NCI-H82 (cell line): ENCODE results near the gene SLC2A2.
"Not testable (repeated sequence)": the region's sequence is repeated elsewhere in the genome, so short reads cannot be mapped to it uniquely, and the experiment has no call there.

Source experiments
- DNase-seq: peaks from one replicate; lab custom pipeline; 2025; lab: John Stamatoyannopoulos, UW

SLC2A2 gene

DNA sequence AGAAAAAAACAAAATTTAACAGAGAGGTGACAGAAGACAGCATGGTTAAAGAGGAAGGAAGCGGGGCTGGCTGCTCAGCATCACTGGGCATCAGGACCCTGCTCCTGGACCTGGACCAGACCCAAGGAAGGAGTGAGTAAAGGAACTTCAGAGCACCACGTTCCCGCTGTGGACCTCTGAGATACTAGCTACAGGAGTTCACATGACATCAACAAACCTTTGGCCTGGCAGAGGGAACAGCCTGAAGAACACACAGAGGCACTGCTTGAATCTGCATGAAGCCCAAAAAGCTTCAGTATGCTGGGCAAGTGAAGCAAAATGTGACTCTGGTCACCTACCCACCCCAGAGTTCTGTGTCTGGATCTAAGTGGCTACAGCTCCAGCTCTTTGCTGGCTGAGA, 38.1 kb downstream of the SLC2A2 start:
- DNase-seq: no peak

DNA sequence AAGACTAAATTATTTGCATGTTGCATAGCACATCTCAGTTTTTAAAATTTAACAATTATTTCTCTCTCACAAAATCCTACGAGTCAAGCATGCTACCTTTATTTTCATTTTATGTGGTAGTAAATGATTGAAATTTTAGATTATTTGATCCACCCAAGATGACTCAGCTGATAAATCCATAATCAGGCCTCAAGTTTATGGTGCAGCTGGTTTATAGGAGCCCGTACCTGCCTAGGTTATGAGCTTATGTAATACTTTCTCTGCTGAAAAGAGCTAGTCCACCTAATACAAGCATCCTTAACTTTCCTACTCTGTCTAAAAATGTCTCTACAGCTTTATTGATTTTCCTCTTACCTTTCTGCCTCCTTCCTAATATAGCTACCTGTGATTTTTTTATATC, 41.2 kb downstream of the SLC2A2 start:
- DNase-seq: no peak

DNA sequence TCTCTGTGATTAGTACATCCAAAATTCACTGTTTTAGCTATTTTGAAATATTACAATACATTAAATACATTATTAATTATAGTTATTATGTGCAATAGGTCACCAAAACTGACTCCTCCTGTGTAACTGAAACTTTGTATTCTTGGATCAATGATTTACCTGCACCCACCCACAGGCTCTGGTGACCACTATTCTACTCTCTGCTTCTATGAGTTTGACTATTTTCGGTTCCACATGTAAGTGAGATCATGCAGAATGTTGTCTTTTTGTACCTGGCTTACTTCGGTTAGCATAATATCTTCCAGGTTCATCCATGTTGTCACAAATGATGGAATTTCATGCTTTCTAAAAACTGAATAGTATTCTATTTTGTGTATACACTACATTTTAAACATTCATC, 43.8 kb downstream of the SLC2A2 start:
- DNase-seq: no peak

DNA sequence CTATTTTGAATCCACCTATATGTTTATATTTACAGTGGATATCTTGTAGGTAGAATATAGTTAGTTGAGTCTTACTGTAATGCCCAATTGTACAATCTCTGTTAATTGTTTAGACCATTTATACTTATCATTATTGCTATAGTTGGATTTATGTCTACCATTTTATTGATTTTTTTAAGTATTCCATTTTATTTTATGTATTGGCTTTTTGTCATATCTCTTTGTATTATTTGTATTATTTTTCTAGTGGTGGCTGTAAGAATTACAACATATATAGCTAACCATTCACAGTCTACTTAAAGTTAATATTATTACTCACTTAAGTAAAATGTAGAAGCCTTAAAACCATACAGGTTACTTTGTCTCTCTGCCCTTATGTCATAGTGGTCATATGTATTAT, 46.1 kb downstream of the SLC2A2 start:
- no peak for DNase-seq

DNA sequence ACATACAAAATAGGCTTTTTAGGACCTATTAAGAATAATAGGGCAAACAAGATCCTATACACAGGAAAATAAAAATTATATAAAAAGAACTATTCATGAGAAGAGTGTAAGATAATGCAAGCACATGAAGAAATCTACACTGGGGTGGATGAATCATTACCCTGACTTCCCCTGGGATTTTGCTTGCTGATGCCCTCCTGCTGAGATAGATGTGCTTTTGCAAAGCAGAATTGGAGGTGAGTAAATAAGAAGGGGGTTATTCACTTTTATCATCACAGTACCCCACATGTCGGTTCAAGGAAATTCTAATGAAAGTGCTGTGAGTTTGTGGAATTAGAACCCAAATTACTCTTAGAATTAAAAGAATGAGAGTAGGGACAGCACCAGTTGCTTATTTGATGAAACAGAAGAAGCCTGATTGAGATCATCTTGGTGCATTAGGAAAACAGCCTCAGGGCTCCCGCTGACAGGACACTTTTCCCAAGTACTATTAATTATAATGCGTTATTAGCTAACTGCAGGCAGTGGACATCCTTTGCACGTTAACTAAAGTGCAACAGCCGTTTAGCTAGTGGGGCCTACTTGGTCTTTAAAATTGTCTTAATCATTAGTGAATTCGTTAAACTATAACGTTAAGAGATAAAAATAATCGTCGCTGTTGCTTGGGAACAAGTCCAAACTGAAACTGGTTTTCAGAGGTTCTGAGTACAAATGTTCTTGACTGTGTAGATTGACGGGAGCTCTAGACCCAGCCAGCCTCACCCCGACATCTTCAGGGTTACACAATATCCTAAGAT, 48.4 kb downstream of the SLC2A2 start:
- no peak for DNase-seq

DNA sequence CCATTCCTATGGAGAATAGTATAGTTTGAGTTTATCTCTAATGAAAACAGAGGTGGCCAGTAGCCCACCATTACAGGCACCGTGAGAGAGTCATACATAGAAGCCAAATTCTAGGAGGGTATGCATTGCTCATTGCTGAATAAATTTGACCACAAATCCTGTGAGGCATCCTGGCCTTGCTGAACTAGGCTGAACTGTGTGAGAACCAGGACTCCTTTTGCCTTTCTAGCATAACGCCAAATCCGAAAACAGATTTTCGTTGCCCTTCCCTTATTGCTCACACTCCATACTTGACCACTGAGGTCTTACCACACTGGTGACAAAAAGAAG, 50.4 kb downstream of the SLC2A2 start:
- no peak for DNase-seq

DNA sequence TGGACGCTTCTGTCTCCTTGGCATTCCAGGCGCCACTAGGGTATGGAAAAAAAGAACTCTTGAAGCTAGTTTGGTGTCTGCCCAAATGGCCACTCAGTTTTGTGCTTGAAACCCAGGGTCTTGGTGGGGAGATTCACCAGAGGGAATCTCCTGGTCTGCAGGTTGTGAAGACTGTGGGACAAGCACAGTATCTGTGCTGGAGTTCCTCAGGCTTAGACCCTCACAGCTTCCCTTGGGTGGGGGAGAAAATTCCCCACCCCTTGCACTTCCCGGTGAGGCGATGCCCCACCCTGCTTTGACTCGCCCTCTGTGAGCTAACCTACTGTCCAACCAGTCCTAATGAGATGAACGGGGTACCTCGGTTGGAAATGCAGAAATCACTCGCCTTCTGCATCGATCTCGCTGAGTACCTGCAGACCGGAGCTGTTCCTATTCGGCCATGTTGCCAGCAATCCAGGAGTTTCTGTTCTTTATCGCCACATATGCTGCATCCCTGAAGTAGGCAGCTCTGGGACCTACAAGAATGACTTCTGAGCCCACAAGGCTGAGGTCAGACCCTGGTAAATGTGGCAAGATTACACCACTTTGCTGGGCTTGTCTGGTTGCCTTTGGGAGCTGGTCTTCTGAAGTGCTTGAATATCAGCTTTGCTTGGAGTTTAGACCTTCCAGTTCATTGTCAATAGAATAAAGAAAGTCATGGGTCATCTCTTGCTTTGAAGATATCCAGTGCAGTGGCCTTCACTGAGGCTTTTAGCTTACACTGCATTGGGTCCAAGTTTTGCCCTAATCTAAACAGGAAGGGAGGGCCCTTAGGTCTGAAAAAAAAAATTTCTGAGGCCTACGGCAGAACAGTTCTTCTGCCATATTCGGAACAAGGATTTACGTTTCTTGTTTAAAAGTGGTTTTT, 51.0 kb downstream of the SLC2A2 start:
- DNase-seq: no peak

DNA sequence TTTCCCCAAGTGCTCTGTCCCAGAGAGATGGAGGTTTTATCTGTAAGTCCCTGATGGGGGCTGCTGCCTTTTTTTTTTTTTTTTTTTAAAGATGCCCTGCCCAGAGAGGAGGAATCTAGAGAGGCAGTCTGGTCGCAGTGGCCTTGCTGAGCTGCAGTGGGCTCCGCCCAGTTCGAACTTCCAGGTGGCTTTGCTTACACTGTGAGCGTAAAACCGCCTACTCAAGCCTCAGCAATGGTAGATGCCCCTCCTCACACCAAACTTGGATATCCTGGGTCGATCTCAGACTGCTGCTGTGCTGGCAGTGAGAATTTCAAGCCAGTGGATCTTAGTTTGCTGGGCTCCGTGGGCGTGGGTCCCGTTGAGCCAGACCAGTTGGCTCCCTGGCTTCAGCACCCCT, 51.6 kb downstream of the SLC2A2 start:
- DNase-seq: no peak

DNA sequence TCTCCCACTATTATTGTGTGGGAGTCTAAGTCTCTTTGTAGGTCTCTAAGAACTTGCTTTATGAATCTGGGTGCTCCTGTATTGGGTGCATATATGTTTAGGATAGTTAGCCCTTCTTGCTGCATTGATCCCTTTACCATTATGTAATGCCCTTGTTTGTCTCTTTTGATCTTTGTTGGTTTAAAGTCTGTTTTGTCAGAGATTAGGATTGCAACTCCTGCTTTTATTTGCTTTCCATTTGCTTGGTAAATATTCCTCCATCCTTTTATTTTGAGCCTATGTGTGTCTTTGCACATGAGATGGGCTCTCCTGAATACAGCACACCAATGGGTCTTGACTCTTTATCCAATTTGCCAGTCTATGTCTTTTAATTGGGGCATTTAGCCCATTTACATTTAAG, 53.6 kb downstream of the SLC2A2 start:
- DNase-seq: not testable (repeated sequence)

DNA sequence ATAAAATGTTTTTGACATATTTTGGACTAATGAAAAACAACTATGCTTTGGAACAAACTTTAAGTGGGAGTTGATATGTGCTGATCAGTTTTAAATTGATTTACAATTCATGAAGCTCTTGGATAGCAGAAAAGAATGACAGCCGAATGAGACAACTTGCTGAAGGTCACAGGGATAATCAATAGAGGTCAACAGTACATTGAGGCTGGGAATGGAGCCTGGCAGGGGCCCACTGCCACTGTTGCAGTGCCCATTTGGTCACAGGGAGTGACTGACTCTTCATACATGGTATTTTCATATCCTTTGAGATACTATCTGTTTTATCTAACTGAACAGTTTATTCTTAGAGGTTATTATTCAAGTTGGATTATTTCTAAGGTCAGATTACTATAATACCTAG, 59.4 kb downstream of the SLC2A2 start:
- DNase-seq: no peak

DNA sequence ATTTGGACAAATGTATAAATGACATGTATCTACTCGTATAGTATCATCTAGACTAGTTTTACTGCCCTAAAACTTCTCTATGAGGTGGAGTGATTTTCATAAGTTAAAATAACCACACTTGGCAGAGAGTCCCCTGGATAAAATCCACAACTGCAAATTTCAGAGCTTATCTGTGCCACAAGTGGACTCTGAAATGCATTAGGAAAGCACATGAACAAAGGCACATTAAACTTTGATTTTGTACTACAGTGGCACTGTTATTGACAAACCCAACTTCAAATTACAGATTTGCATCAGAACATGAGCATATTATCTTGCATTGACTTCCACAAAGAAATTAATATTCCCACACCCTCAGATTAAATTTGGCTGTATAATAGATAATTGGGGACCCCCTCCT, 60.0 kb downstream of the SLC2A2 start:
- DNase-seq: no peak

DNA sequence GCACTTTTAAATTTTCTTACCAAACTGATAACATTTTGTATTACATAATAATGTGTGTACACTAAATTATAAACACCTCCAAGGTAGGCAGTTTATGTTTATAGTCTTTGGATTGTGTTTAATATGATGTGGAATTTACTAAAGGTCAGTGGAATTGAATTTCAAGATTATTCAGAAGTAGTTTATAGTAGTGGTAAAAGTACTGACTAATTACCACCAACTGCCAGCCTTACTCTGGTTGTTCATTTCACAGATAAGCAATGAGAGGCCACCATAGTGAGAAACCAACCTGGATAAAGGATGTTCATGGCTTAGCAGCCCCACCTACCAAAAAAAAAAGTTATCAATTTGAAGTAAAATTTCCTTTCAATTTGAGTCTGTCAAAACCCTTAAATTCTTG, 64.1 kb downstream of the SLC2A2 start:
- DNase-seq: no peak

DNA sequence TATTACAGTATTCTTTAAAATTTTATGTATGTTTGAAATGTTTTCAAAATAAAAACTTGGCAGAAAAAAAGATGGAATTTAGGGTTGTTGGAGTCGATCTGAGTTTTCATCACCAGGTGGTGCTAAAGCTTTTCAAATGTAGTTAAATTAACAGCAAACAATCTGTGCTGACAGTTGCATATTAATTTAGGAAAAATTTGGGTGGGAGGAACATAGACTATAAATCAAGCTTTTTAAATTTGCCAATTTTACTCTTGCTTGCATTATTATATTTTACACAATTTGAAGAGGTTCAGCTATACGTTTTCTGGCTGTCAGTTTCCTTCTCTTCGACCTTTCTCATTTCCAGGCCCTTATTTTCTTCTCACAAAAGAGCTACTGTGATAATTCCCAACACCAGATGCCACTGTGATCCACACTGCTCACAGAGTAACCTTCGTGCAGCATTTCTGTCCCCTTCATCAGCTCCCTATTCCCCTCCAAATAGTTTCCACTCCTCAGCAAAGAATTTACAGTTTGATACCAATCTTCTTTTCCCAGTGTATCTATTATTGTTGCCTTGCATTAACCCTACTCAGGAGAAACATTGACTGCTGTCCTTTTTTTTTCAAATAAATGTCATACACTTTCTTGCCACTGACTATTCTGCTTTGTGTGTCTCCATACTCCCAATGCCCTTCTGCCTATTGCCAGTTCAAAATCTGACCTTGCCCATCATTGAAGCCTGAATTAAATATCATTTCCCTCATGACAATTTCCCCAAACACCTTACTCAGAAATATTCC, 64.7 kb downstream of the SLC2A2 start:
- DNase-seq: peak; percentile 65

DNA sequence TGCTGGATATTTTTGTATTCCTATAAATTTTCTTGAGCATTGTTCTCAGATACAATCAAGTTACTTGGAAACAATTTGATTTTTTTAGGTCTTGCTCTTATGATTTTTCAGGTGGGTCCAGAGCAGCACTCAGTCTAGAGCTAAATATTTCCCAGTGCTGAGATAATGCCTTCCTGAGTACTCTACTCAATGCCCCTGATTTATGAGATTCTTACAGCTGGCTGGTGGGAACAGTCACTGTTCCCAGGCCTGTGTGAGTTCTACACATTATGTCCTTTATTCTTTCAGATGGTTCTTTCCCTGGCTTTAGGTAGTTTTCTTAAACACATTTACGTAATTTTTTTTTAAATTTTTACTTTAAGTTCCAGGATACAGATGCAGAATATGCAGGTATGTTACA, 67.1 kb downstream of the SLC2A2 start:
- DNase-seq: peak; percentile 21

DNA sequence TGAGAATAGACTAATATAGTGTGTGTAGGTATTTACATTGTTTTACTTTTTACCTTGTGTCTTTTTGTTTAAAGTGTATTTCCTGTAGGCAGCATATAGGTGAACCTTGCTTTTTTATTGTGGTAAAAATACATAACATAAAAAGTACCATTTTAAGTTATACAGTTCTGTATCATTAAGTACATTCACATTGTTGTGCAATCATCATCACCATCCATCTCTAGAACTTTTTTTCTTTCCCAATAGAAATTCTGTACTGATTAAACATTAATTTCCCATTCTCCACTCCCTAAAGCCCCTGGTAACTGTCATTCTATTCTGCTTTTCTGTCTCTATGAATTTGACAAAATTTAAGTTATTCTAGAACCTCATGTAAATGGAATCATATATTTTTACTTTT, 69.9 kb downstream of the SLC2A2 start:
- no peak for DNase-seq

DNA sequence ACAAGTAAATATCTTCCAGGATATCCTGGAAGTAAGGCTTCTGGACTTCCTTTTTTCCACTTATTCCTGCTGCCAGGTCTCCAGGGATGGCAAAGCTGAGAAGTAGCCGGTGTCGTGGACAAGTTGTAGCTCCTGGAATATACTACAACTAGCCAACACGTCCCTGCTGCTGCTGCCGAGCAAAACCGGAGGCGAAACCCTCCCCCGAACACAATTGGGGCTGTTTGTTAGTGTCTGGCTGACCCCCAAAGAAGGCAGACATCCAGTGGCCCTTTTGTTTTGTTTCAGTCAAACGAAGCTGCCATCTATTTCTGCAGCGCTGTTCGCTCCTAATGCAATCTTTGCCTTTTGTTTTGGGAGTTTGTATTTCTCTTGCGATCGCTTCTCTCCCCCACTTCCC, 72.8 kb downstream of the SLC2A2 start:
- no peak for DNase-seq

DNA sequence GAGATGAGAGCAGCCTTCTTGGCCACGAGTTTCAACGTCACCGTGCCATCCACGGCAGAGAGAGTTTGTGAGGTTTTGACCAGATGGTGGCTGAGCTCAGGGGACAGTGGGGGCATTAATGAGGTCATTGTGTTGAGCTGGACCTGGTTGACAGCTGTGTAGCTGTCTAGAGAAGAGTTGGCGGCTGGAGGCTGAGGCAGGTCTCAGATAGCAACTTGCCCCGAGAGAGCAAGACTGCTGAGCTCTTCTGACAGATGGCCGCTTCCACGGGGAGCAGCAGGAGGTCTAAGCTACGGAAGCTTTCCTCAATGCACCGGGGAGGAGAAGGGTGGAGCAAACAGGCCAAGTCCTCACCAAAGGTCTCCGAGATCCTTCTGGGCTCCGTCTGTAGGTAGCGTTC, 73.3 kb downstream of the SLC2A2 start:
- DNase-seq: peak; percentile 76

DNA sequence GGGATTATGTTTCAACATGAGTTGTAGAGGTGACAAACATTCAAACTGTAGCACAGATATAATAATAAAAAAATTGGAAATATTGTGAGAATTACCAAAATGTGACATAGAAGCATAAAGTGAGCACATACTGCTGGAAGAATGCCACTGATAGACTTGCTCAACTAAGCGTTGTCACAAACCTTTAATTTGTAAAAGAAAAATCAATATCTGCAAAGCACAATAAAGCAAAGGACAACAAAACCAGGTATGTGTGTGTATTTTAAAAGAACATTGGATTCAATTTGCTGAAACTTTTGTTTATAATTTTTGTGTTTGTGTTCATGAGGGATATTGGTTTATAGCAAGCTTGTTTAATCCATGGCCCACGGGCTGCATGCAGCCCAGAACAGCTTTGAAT, 77.3 kb downstream of the SLC2A2 start:
- DNase-seq: no peak

DNA sequence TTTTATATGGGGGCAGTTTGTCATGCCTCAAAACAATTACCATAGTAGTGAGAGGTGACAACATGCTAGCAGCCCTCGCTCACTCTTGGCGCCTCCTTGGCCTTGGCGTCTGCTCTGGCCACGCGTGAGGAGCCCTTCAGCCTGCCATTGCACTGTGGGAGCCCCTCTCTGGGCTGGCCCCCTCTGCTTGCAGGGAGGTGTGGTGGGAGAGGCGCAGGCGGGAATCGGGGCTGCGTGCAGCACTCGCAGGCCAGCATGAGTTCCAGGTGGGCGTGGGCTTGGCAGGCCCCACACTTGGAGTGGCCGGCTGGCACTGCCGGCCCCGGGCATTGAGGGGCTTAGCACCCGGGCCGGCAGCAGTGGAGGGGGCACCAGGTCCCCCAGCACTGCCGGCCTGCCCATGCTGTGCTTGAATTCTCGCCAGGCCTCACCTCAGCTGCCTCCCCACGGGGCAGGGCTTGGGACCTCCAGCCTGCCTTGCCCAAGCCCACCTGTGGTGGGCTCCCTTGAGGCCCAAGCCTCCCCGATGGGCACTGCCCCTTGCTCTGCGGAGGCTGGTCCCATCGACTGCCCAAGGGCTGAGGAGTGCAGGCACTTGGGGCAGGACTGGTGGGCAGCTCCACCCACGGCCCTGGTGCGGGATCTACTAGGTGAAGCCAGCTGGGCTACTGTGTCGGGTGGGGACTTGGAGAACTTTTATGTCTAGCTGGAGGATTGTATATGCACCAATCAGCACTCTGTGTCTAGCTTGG, 79.3 kb downstream of the SLC2A2 start:
- DNase-seq: no peak
